Upper lobe of right lung (tissue), 1 donor: ENCODE data around the gene CDK4. TPM values are rescaled to one million over a fixed set of nuclear protein-coding genes. Genes with fewer than 3 reads are reported as not detected.
A peak's percentile ranks its signal among the peaks of the same experiment; 100 is the strongest.

Experiments
- ATAC-seq: fragments of 200-7000 bp; cut with Tn5 transposase; one replicate; pipeline ENCODE4 v1.9.1; 2020; ENCODE audit warnings: mild to moderate bottlenecking, moderate library complexity
- DNase-seq: peaks from one replicate; pipeline ENCODE4 v3.0.0-alpha.2; 2020
- H3K27ac ChIP-seq: fragments of 200-600 bp; one replicate; pipeline ENCODE4 v1.8.0; 2022
- H3K27me3 ChIP-seq: fragments of 200-600 bp; one replicate; pipeline ENCODE4 v1.8.0; 2022; ENCODE audit warnings: mild to moderate bottlenecking
- H3K36me3 ChIP-seq: fragments of 200-600 bp; one replicate; pipeline ENCODE4 v1.8.0; 2022
- H3K4me1 ChIP-seq: fragments of 200-600 bp; one replicate; pipeline ENCODE4 v1.8.0; 2022
- H3K4me3 ChIP-seq: fragments of 200-600 bp; one replicate; pipeline ENCODE4 v1.8.0; 2022; ENCODE audit warnings: mild to moderate bottlenecking
- H3K9me3 ChIP-seq: fragments of 200-600 bp; one replicate; pipeline ENCODE4 v1.8.0; 2022
- CTCF ChIP-seq: fragments of 200-600 bp; IDR thresholded peaks from one replicate; pipeline ENCODE4 v1.8.0; 2022; ENCODE audit warnings: antibody characterized with exemption
- intact Hi-C: fragments of 100-400 bp; cut with DNase I; formaldehyde crosslinking; loops from one replicate; pipeline ENCODE4 v1.11.0; 2022
- total RNA-seq: library from RNA; stranded (reverse); fragmentation: NEBNext Ultra II Directional; extraction: Animal tissue kit (Norgen Biotek cat#: 25700); gene quantifications from one replicate; pipeline ENCODE4 v1.2.1, GENCODE V29; 2021
- donor health status: DM: no; HTN: yes; CAD: no; lungs with severe emphysema.

The CDK4 gene
- total RNA-seq, 1 donor from 2014 or later: 77.6 TPM

- Histone ChIP-seq H3K36me3 (peaks cover 40% of the 10 kb centered on the region), H3K4me1 (peaks cover 18% of the 10 kb centered on the region), H3K27ac (no peak overlapping the region), H3K4me3 (peak overlapping the region; percentile 75), H3K9me3 (no peaks in the 10 kb centered on the region), H3K27me3 (no peaks in the 10 kb centered on the region)
- TF ChIP-seq CTCF: no peak
- DNase-seq (no peak), ATAC-seq (no peak)
- intact Hi-C loops: no loop called here
These were observed 6.1 kb downstream of the CDK4 start for GRCh38 chr12:57746025-57746424.

GRCh38 chr12:57745485-57745881, 6.6 kb downstream of the CDK4 start:
- ATAC-seq (no peak), DNase-seq (no peak)
- Histone ChIP-seq H3K27ac (peak overlapping the region; percentile 94), H3K9me3 (no peaks in the 10 kb centered on the region), H3K4me3 (peak overlapping the region; percentile 75), H3K4me1 (peaks cover 14% of the 10 kb centered on the region), H3K27me3 (peaks cover 4% of the 10 kb centered on the region), H3K36me3 (peaks cover 38% of the 10 kb centered on the region)
- intact Hi-C loops: no loop called here
- no peak for TF ChIP-seq CTCF

GRCh38 chr12:57744777-57745484, 7.2 kb downstream of the CDK4 start, which contains the start of gene TSPAN31:
Gene TSPAN31, plus strand, starts transcription at chr12:57745039. Its CDS starts 116 bp downstream, at chr12:57745155.
- intact Hi-C loops: no loop called here

GRCh38 chr12:57744194-57744776, 7.8 kb downstream of the CDK4 start:
- no peak for TF ChIP-seq CTCF
- Histone ChIP-seq H3K9me3 (no peaks in the 10 kb centered on the region), H3K36me3 (peaks cover 26% of the 10 kb centered on the region), H3K27ac (peak overlapping the region; percentile 94), H3K4me3 (peak overlapping the region; percentile 75), H3K4me1 (peaks cover 14% of the 10 kb centered on the region), H3K27me3 (peaks cover 16% of the 10 kb centered on the region)
- ATAC-seq (peak; percentile 74), DNase-seq (peak; percentile 87)
- intact Hi-C loops: no loop called here

More at GRCh38 chr12:57744777-57745484, 7.2 kb downstream of the CDK4 start, which contains the start of gene TSPAN31:
- Histone ChIP-seq H3K9me3 (no peaks in the 10 kb centered on the region), H3K4me1 (peaks cover 14% of the 10 kb centered on the region), H3K27ac (peak within 1 kb of the TSS; percentile 94), H3K27me3 (peaks cover 9% of the 10 kb centered on the region), H3K4me3 (peak within 1 kb of the TSS; percentile 75), H3K36me3 (peaks cover 33% of the 10 kb centered on the region)
- TF ChIP-seq CTCF: no peak
- DNase-seq: peak; percentile 98
- peak; percentile 95 for ATAC-seq

- no peaks in the 10 kb centered on the region for H3K9me3 ChIP-seq
- DNase-seq: no peak
These were observed 8.3 kb downstream of the CDK4 start for GRCh38 chr12:57743769-57744168.

More at GRCh38 chr12:57743769-57744168, 8.3 kb downstream of the CDK4 start:
- Histone ChIP-seq H3K4me1 (peaks cover 14% of the 10 kb centered on the region), H3K36me3 (peaks cover 21% of the 10 kb centered on the region), H3K27ac (no peak overlapping the region), H3K4me3 (no peak overlapping the region), H3K27me3 (peaks cover 21% of the 10 kb centered on the region)
- no peak for TF ChIP-seq CTCF
- no peak for ATAC-seq
- intact Hi-C loops: no loop called here
